MM.1S (cell line): ENCODE measurements around the gene UST.

Experiments
- CTCF ChIP-seq: fragments of 300-600 bp; sonication (generic); IDR thresholded peaks from 2 replicates; pipeline ENCODE4 v1.5.1; 2016; ENCODE audit warnings: antibody characterized with exemption, low read length, mixed read lengths
- EZH2phosphoT487 ChIP-seq: fragments of 300-600 bp; sonication (generic); IDR thresholded peaks from 2 replicates; pipeline ENCODE4 v1.6.1; 2018; ENCODE audit warnings: antibody characterized with exemption, low read length

- TF ChIP-seq CTCF (no peak), EZH2phosphoT487 (no peak)
Measured at GRCh38 chr6:149024361-149024760, 277.5 kb downstream of the UST start.
